Fibroblast of lung (primary cell): ENCODE measurements around the gene MCRIP2. TPM values are rescaled to one million over a fixed set of nuclear protein-coding genes. Genes with fewer than 3 reads are reported as not detected.

ENCODE experiments used
- DNase-seq, 2 donors: peaks; one replicate each; pipeline versions ENCODE4 v3.0.0 to v3.0.0-alpha.2; 2010; ENCODE audit warnings: low read depth in 2 of 2
- H2AFZ ChIP-seq: 2 replicates; pipeline ENCODE4 v1.5.1; 2012; ENCODE audit warnings: low read length, control low read depth, inconsistent platforms
- H3K27ac ChIP-seq: 2 replicates; pipeline ENCODE4 v1.5.1; 2011; ENCODE audit warnings: low read length, control low read depth; ENCODE audit not compliant: insufficient read depth
- H3K27me3 ChIP-seq: 2 replicates; pipeline ENCODE4 v1.5.1; 2011; ENCODE audit warnings: mild to moderate bottlenecking, low read length; ENCODE audit not compliant: control insufficient read depth, insufficient read depth
- H3K36me3 ChIP-seq: 2 replicates; pipeline ENCODE4 v1.5.1; 2011; ENCODE audit warnings: low read length; ENCODE audit not compliant: control insufficient read depth, insufficient read depth
- H3K4me1 ChIP-seq: 2 replicates; pipeline ENCODE4 v1.5.1; 2011; ENCODE audit warnings: low read length; ENCODE audit not compliant: control insufficient read depth, insufficient read depth; ENCODE audit errors: extremely low read depth
- H3K4me2 ChIP-seq: 2 replicates; pipeline ENCODE4 v1.5.1; 2011; ENCODE audit warnings: low read length, control low read depth; ENCODE audit not compliant: insufficient read depth; ENCODE audit errors: extremely low read depth
- H3K4me3 ChIP-seq, 4 experiments: fragments of 200-600 bp in 1 of 4; sonication (generic) in 1 of 4; replicated peaks in 1 of 4; 2 replicates each; pipeline ENCODE4 v1.5.1; 2011 to 2016; ENCODE audit warnings: low read length in 4 of 4, low read depth in 3 of 4, mild to moderate bottlenecking in 3 of 4, control low read depth in 2 of 4, inconsistent platforms in 1 of 4, mixed read lengths in 1 of 4; ENCODE audit not compliant: insufficient read depth in 1 of 4; ENCODE audit errors: control extremely low read depth in 1 of 4
- H3K79me2 ChIP-seq: 2 replicates; pipeline ENCODE4 v1.5.1; 2012; ENCODE audit warnings: mild to moderate bottlenecking, low read length, inconsistent platforms; ENCODE audit not compliant: control insufficient read depth, insufficient read depth
- H3K9ac ChIP-seq: 2 replicates; pipeline ENCODE4 v1.5.1; 2011; ENCODE audit warnings: mild to moderate bottlenecking, low read length, control low read depth; ENCODE audit not compliant: insufficient read depth
- H3K9me3 ChIP-seq: 2 replicates; pipeline ENCODE4 v1.5.1; 2012; ENCODE audit warnings: low read depth, low read length; ENCODE audit not compliant: control insufficient read depth, insufficient read depth
- H4K20me1 ChIP-seq: 2 replicates; pipeline ENCODE4 v1.5.1; 2011; ENCODE audit warnings: low read length; ENCODE audit not compliant: control insufficient read depth, insufficient read depth; ENCODE audit errors: extremely low read depth
- CTCF ChIP-seq, 2 donors: IDR thresholded peaks in 1 of 2; conservative IDR thresholded peaks in 1 of 2; 1 replicate in 1 of 2; 2 replicates in 1 of 2; pipeline ENCODE4 v1.5.1; 2011 to 2012; ENCODE audit warnings: low read length in 2 of 2, control low read depth in 1 of 2, inconsistent platforms in 1 of 2, low read depth in 1 of 2, mild to moderate bottlenecking in 1 of 2
- EZH2 ChIP-seq: IDR thresholded peaks from 2 replicates; pipeline ENCODE4 v1.5.1; 2012; ENCODE audit warnings: low read length, control low read depth, mild to moderate bottlenecking; ENCODE audit errors: missing control alignments
- polyA plus RNA-seq, 2 donors: library from polyadenylated mRNA; depleted of rRNA in 1 of 2; stranded (reverse) in 1 of 2; unstranded in 1 of 2; fragments of >200 nt; gene quantifications; 2 replicates each; pipeline ENCODE4 v1.2.1, GENCODE V29; 2011 to 2012; ENCODE audit warnings: missing spikeins in 1 of 2
- total RNA-seq: library from RNA; depleted of rRNA; stranded (reverse); fragments of >200 nt; gene quantifications from 2 replicates; pipeline ENCODE4 v1.2.1, GENCODE V29; 2014

Gene MCRIP2
- total and polyA plus RNA-seq, 2 donors (not counting 1 experiment from before 2014, with no cell fraction given), result 2.8 to 18.0 TPM

- H3K4me3 ChIP-seq, result no peak overlapping the region
- DNase-seq, result peak; percentile 60 to 80
- TF ChIP-seq EZH2 (no peak), CTCF (conservative IDR thresholded peaks at IDR 0.05 in 1 of 2, IDR thresholded peaks at IDR 0.05 in 1 of 2; ENCODE audit: low read depth in 1 of 2, low read length in 2 of 2) (peak; percentile 37 to 48)
- H3K4me2 ChIP-seq, result no peak overlapping the region
- H3K79me2 ChIP-seq, result no peaks in the 10 kb centered on the region
- H2AFZ ChIP-seq, result no peak overlapping the region
- no peaks in the 10 kb centered on the region for H3K9me3 ChIP-seq
- no peaks in the 10 kb centered on the region for H4K20me1 ChIP-seq
- no peak overlapping the region for H3K27ac ChIP-seq
- H3K4me1 ChIP-seq, result no peaks in the 10 kb centered on the region
- no peak overlapping the region for H3K9ac ChIP-seq
- H3K27me3 ChIP-seq, result no peaks in the 10 kb centered on the region
- peaks cover 10% of the 10 kb centered on the region for H3K36me3 ChIP-seq
Measured at GRCh38 chr16:660459-661183, 19.0 kb downstream of the MCRIP2 start.

- H3K4me2 ChIP-seq, result no peak overlapping the region
- no peak overlapping the region for H2AFZ ChIP-seq
- peak overlapping the region; percentile 7 for H3K9ac ChIP-seq
- H4K20me1 ChIP-seq, result no peaks in the 10 kb centered on the region
- H3K79me2 ChIP-seq, result no peaks in the 10 kb centered on the region
- TF ChIP-seq CTCF (conservative IDR thresholded peaks at IDR 0.05 in 1 of 2, IDR thresholded peaks at IDR 0.05 in 1 of 2; ENCODE audit: low read depth in 1 of 2, low read length in 2 of 2) (no peak), EZH2 (no peak)
- no peaks in the 10 kb centered on the region for H3K4me1 ChIP-seq
- no peak for DNase-seq
- H3K27me3 ChIP-seq, result no peaks in the 10 kb centered on the region
- no peak overlapping the region for H3K4me3 ChIP-seq
- no peaks in the 10 kb centered on the region for H3K9me3 ChIP-seq
- no peak overlapping the region for H3K27ac ChIP-seq
- H3K36me3 ChIP-seq, result peaks cover 10% of the 10 kb centered on the region
Measured at GRCh38 chr16:661184-661821, 19.7 kb downstream of the MCRIP2 start.

- no peak overlapping the region for H3K4me3 ChIP-seq
- no peak overlapping the region for H3K4me2 ChIP-seq
- H3K4me1 ChIP-seq, result no peaks in the 10 kb centered on the region
- no peaks in the 10 kb centered on the region for H3K79me2 ChIP-seq
- peaks cover 9% of the 10 kb centered on the region for H3K36me3 ChIP-seq
- no peak overlapping the region for H2AFZ ChIP-seq
- no peaks in the 10 kb centered on the region for H3K27me3 ChIP-seq
- TF ChIP-seq EZH2 (no peak), CTCF (conservative IDR thresholded peaks at IDR 0.05 in 1 of 2, IDR thresholded peaks at IDR 0.05 in 1 of 2; ENCODE audit: low read depth in 1 of 2, low read length in 2 of 2) (no peak)
- H3K27ac ChIP-seq, result no peak overlapping the region
- no peak overlapping the region for H3K9ac ChIP-seq
- no peaks in the 10 kb centered on the region for H4K20me1 ChIP-seq
- DNase-seq, result no peak
- no peaks in the 10 kb centered on the region for H3K9me3 ChIP-seq
Measured at GRCh38 chr16:662095-662494, 20.5 kb downstream of the MCRIP2 start.
